NCI-H2196 treated with DMSO at 0.1 percent for 48 hours (cell line): ENCODE measurements around the gene MBOAT1.
"Not testable (repeated sequence)": the region's sequence is repeated elsewhere in the genome, so short reads cannot be mapped to it uniquely, and the experiment has no call there.

Experiments
- DNase-seq: peaks from one replicate; lab custom pipeline; 2025; ENCODE audit not compliant: unreplicated experiment; lab: John Stamatoyannopoulos, UW

The MBOAT1 gene

DNA sequence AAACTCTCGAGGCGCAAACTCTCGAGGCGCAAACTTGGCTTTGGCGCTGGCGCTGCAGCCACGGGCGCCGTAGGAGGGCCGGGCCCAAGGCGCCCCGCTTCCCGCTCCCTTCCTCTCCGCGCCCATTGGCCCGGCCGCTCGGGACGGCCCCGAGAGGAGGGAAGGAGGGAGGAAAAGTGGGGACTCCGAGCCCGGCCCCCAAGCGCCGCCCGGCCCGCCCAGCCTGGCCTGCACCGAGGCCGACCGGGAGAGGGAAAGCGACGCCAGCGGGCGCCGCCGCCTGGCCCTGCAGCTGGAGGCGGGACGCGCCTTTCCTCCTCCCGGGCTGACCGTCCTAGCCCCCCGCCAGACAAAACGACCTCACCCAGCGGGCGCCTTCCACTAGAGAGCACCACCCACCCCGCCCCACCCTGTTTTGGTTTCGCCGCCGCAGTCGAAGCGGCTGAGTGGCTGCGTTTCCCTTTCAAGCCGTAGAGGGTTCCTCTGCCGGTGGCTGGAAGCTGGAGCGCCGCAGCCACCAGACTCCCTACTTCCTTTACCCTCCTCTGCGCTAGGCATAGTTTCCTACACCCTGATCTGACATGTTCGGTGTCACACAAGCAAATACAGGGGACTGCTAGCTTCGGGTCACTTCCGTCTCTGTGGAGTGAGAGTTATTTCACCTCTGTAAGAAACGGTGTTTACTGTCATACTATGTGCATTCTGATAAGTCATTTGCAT lies at the start of gene MBOAT1:
MBOAT1 (minus strand) TSS at position 78 of the 720 bp plus-strand sequence. CDS start 235 bp downstream, outside the sequence.
- peak; percentile 81 for DNase-seq

DNA sequence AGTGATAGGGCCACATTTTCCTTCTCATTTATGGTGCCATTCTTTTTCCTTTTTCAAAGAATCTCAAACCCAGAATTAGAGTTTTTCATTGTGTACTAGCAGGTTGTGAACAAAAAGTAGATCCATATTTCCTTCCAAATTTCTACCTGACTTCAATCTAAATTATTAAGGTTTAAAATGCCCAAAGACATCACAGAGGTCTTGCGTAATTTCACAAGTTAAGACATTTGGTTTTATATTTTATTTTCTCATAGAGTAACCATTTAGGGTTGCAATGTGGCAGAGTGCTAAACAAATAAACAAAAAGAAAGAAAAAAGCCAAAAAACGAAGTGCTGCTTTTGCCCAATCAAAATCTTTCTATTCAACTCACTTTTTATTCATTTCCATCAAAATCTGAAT lies 49.4 kb upstream of the MBOAT1 start:
- no peak for DNase-seq

GRCh38 chr6:20260360-20260759 lies 48.1 kb upstream of the MBOAT1 start:
- DNase-seq, result no peak

DNA sequence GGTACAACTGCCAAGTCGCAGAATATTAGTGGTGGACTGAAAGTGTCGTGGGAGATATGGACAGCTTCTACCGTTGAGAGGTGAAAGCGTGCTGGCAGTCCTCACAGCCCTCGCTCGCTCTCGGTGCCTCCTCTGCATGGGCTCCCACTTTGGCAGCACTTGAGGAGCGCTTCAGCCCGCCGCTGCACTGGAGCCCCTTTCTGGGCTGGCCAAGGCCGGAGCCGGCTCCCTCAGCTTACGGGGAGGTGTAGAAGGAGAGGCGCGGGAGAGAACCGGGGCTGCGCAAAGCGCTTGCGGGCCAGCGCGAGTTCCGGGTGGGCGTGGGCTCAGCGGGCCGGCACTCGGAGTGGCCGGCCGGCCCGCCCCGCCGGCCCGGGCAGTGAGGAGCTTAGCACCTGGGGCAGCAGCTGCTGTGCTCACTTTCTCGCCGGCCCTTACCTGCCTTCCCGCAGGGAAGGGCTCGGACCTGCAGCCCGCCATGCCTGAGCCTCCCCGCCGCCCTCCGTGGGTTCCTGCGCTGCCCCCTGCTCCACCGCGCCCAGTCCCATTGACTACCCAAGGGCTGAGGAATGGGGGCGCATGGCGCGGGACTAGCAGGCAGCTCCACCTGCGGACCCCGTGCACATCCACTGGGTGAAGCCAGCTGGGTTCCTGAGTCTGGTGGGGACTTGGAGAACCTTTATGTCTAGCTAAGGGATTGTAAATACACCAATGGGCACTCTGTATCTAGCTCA lies 47.2 kb upstream of the MBOAT1 start:
- DNase-seq, result no peak

DNA sequence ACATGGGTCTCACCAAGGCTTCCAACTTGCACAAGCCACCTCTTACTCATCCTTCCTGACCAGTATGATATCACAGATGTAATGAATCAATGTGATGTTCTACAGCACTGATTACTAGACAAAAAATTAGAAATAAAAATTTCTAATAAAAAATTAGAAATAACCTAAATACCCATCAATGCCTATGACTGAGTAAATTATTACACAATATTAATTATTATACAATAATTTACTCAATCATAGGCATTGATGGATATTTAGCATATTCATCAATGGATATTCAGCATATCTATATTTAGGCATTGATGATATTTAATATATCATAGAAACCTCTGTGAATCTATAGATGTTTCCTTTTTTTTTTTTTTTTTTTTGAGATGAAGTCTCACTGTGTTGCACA lies 43.2 kb upstream of the MBOAT1 start:
- DNase-seq, result no peak

- DNase-seq, result no peak
These were observed 42.0 kb upstream of the MBOAT1 start for GRCh38 chr6:20254295-20254694.

DNA sequence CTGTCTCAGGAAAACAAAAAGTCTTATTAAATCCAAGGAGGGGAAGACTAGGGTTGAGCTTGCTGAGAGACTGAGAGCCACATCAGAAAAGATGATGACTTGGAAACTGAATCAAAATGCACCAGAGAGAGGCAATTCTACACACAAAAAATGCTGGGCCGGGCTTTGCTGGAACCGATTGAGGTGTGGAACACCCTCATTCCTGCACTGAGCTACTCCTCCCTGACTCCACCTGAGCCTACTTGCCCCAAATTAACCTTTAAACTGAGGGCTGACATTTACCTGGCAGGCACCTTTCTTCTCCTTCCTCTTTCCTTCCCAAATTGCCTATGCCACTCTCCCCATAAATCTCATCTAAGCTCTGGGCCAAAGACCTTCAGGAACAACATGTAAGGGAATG lies 40.8 kb upstream of the MBOAT1 start:
- DNase-seq, result no peak

GRCh38 chr6:20252311-20252710 lies 40.0 kb upstream of the MBOAT1 start:
- DNase-seq, result peak; percentile 11

- DNase-seq, result no peak
These were observed 39.3 kb upstream of the MBOAT1 start for GRCh38 chr6:20251525-20251924.

GRCh38 chr6:20246125-20246524 lies 33.9 kb upstream of the MBOAT1 start:
- no peak for DNase-seq

DNA sequence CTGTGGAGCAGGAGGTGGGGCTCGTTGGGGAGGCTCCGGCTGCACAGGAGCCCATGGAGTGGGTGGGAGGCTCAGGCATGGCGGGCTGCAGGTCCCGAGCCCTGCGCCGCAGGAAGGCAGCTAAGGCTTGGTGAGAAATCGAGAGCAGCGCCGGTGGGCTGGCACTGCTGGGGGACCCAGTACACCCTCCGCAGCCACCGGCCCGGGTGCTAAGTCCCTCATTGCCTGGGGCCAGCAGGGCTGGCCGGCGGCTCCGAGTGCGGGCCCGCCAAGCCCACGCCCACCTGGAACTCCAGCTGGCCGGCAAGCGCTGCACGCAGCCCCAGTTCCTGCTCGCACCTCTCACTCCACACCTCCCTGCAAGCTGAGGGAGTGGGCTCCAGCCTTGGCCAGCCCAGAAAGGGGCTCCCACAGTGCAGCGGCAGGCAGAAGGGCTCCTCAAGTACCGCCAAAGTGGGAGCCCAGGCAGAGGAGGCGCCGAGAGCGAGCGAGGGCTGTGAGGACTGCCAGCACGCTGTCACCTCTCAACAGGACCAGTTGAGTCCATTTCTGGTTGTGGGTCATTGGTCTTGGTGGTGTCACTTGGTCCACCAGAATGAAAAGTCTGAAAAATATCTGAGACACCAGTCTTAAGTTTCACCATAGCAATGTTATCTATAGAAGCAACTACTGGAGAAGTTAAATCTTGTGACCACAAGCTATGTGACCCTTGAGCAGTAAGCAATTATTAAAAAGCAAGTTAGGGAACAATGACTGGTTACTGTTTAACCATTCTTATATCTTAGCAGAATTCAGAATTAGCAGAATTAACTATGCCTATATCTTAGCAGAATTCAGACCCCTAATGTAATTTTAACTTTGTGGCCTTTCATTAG lies 32.8 kb upstream of the MBOAT1 start:
- not testable (repeated sequence) for DNase-seq

DNA sequence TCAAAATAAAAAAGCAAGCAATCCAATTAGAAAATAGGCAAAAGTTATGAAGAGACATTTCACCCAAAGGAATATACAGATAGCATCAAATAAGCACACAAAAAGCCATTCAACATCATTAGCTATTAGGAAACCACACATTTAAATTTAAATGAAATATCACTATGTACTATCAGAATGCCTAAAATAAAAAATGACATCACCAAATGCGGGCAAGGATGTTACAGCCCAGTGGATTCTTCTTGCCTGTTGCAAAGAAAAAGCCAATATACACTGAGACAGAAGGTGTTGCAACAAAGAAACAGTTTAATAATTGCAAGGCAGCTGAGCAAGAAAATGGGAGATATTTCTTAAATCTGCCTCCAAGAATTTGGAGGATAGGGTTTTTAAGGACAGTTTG lies 31.0 kb upstream of the MBOAT1 start:
- no peak for DNase-seq

DNA sequence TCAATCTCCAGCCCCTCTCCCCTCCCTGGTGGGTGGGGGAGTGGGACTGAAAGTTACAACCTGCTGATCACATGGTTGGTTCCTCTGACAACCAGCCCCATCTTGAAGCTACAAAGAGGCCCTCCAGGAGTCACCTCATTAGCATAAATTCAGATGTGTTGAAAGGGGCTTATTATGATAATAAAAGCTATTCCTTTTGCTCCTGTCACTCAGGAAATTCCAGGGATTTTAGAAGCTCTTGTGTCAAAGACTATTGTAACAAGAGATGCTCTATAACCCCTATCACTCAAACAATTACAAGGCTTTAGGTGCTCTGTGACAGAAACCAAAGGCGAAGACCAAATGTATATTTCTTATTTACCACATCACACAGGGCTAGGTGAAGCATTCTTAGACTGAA lies 30.1 kb upstream of the MBOAT1 start:
- no peak for DNase-seq

DNA sequence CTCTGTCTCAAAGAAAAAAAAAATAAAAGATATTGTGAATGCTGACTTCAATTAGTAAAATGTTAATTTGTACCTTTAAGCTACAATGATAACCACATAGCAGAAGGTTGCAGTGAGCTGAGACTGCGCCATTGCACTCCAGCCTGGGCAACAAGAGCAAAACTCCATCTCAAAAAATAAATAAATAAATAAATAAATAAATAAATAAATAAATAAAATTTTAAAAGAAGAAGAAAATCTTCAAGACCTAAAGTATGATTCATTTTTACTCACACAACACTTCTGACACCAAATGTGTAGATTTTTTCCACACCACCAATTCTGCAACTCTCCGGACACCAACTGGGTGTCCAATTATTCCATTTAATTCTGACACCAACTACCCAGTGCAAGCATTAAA lies 28.8 kb upstream of the MBOAT1 start:
- no peak for DNase-seq

DNA sequence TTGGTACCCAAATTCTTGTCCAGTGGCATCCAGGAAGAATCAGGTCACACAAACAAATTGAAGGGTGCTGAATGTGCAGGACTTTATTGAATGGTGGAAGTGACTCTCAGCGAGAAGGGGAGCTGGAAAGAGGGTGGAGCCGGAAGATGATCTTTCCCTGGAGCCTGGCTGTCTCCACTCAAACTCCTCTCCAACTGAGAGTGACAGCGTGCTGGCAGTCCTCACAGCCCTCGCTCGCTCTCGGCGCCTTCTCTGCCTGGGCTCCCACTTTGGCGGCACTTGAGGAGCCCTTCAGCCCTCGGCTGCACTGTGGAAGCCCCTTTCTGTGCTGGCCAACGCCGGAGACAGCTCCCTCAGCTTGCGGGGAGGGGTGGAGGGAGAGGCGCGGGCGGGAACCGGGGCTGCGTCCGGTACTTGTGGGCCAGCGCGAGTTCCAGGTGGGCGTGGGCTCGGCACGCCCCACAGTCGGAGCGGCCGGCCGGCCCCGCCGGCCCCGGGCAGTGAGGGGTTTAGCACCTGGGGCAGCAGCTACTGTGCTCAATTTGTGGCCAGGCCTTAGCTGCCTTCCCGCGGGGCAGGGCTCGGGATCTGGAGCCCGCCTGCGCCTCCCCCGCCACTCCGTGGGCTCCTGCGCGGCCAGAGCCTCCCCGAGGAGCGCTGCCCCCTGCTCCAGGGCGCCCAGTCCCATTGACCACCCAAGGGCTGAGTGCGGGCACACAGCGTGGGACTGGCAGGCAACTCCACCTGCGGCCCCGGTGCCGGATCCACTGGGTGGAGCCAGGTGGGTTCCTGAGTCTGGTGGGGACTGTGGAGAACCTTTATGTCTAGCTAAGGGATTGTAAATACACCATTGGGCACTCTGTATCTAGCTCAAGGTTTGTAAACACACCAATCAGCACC lies 26.7 kb upstream of the MBOAT1 start:
- DNase-seq, result no peak

DNA sequence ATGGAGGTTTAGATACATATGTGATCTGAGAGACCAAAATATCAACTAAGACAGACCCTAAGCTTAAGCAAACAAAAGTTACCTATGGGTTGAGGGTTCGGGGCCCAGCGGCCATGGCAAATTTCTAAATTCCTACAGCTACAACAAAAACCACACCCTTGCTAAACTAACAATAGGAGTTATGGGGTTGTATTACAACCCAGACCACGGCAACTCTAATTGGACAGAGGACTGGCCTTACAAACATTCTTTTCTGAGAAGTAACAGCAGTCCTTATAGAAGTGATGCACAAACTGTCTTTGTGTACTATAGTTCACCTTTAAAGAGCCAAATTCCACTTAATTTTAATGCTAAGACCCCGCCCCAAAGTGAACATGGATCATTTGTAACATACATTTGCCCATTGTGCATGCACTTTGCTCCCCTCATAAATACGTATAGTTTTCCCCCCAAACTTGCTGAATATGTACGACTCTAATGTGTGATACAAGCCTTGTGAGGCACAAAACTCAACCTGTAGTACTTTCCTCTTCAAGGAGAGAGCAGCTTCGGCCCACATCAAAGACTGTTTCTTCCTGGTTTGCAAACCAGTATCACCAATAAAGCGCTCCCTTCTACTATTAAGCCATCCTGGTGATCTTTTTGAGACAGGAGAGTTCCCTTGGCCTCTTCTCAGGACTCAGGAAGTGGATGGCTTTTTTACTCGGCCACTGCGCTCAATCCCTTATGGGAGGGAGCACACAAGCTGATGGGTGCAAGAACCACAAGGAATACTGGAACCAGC lies 25.6 kb upstream of the MBOAT1 start:
- no peak for DNase-seq

- DNase-seq, result no peak
These were observed 24.8 kb upstream of the MBOAT1 start for GRCh38 chr6:20236909-20237600.

DNA sequence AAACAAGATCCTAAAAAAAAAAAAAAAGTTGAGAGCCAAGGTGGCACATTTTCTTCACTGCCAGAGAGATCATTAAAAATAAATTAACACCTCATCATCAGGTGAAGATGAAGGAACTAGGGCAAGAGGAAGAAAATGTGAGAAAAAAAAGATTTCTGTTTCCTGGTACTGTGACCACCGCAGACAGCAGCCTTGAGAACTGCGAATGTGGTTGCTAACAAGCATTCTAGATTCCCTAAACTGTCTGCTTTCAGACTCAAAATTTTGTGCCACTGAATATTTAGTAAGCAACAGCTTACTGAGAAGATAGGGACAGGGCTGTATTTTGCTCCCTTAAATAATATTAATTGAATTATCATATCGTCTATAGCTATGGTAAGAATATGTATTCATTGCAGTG lies 24.1 kb upstream of the MBOAT1 start:
- no peak for DNase-seq

DNA sequence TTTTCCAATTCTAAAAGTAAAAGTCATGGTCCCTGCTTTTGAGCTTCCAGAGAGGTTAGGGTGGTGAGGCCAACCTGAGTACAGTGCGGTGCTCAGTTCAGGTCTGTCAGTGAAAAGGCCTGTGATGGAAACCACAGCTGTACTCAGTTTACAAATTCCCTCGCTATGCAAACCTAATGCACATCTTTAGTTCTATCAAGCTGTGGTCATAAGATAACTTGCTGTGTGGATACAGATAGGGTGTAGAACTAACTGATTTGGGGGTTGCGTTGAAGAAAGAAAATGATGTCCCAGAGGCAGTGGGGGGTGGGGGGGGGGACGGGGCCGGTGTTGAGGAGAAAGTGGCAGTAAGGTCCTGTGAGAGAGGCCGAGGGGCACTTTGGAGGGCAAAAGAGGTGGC lies 22.8 kb upstream of the MBOAT1 start:
- no peak for DNase-seq
